ENCODE data around the gene C20orf96.
"Not testable (repeated sequence)": the region's sequence is repeated elsewhere in the genome, so short reads cannot be mapped to it uniquely, and the experiment has no call there.

Gene C20orf96

DNA sequence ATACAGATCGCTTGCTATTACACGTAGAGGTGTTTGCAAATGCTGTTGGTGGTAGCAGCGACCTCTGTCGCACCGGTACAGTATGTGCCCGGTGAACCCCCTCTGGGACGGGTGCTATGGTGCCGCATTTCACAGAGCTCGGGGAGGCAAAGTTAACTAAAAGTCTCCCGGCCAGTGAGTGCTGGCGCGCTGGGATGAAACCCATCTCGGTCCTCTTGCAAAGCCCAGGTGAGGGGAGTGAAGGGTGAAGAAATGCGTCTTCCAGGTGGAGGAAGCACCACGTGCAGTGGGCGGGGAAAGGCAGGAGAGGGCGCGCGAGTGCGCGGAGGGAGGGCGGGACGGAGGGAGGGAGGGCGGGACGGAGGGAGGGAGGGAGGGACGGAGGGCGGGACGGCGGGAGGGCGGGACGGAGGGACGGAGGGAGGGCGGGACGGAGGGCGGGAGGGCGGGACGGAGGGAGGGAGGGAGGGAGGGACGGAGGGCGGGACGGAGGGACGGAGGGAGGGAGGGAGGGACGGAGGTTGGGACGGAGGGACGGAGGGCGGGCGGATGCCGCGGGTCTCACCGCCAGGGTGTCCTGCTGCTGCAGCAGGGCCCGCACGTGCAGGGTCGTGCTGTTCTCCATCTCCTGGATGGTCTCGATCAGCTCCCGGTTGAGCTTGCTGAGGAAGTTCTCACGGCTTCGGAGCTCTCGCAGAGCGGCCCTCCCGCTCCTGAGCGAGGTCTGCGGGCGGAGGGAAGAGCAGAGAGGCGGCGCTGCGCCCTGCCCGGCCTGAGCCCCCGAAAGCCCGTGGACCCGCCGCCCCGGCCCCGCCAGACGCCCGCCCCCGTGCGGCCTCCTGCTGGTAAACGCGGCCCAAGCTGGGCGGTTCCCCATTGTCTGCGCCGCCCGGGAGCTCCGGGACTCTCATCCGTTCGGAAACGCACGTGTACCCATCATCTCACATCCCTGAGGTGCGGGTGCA lies 11.7 kb downstream of the C20orf96 start:
- DNase-seq: no peak

DNA sequence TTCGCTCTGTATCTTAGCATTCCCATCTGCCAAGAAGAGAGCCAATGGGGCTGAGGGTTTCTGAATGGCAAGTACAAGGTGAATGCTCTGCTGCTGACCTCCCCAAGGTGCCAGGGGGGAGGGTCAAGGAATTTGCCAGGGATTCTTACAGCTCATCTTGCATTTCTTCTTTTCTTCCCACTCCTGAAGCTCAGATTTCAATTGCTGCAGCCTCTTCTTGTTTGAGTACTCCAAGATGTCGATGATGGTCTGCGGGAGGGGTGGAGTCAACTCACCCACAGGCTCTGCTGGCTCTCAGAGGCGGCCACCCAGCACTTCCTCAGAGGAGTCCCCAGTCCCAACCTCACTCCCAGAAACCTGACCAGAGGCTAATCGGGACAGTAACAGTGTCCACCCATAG lies 12.4 kb downstream of the C20orf96 start:
- no peak for DNase-seq

DNA sequence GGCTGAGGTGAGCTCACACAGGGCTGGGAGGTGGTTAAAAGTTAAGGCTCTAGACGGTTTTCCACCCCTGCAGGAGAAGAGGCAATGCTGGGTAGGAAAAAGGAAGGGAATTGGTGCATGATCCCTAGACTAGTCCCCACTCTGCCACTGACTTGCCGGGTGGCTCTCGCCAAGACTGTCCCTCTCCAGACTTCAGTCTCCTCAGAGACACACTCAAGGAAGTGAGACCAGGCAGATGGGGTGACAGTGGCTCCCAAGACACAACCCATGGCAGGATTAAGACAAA lies 13.1 kb downstream of the C20orf96 start:
- DNase-seq: no peak

DNA sequence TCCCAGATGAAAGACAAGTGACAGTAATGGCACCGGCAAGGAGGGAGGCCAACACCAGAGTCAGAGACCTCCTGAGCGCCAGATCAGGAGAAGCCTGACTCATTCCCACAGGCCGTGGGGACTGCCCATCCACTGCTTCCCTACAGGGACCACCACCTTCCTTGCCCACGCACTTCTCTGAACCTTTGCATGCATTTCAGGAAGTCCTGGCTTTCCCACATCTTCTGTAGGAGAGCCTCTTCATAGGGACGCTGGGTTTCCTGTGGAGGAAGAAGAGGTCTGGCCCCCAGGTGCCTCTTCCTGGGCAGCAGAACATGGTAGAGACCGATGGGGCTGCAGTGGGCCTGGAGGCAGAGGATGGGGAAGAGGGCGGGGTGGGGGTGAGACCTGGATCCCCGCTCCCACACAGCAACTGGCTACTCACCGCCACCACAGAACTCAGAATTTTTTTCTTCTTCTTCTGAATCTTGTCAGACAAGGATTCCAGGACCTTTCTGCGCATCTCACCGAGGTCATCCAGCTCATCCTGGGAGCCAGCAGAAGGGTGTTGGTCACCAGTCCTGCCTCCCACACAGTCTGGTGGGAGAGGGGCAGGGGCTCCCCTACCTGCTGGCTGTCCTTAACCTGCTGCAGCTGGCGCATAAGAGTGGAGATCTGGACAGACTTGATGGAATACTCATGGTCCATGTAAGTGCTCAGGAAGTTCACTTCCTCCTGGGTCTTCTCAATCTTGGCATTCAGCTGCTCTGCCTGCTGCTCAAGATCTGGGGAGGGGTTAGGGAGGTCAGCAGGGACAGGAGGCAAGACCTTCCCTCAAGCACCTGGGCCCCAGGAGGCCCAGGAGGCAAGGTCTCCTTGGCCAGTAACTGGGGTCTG lies 13.7 kb downstream of the C20orf96 start:
- DNase-seq: no peak

DNA sequence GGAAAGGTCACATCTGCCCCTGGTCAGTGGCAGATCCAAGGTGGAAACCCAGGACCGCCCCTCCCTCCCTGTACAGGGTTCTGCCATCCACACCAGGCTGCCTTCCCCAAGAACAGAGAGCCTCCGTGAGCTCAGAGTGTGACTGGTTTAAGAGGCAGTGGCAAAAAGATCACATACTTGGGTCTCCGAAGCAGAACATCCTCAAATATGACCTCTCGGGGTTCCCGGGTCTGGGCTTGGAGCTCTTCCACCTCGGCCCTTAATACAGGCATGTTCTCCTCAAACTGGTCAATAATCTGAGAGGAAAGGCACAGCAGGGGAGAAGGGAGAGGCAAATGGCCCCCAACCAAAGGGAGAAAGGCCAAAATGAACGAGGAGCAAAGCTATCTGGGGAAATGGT lies 14.8 kb downstream of the C20orf96 start:
- DNase-seq: no peak

DNA sequence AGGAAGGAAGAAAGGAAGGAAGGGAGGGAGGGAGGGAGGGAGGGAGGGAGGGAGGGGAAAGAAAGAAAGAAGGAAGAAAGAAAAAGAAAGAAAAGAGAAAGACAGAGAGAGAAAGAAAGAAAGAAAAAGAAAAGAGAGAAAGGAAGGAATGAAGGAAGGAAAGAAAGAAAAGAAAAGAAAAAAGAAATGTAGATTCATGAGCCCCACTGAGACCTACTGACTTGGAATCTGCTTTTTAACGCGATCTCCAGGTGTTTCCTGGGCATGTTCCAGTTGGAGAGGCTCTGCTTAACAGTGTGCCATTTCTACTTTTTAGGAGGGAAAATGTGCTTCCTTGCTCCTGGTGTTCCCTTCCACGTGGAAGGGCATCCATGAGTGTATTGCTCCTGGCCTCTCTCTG lies 16.7 kb downstream of the C20orf96 start:
- DNase-seq: no peak

DNA sequence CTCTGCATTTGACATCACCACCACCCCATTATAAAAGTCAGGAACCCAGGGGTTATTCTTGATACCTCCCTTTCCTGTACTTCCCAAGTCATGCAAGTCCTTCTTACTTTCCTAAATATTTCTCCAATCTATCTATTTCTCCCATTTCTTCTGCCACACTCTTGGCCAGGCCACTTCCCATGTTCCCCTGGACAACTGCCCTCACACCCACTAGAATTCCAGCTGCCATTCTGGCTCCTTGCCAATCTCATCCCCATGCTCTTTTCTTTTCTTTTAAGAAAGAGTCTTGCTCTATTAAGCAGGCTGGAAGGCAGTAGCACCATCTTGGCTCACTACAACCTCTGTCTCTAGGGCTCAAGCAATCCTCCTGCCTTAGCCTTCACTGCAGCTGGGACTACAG lies 17.8 kb downstream of the C20orf96 start:
- no peak for DNase-seq

DNA sequence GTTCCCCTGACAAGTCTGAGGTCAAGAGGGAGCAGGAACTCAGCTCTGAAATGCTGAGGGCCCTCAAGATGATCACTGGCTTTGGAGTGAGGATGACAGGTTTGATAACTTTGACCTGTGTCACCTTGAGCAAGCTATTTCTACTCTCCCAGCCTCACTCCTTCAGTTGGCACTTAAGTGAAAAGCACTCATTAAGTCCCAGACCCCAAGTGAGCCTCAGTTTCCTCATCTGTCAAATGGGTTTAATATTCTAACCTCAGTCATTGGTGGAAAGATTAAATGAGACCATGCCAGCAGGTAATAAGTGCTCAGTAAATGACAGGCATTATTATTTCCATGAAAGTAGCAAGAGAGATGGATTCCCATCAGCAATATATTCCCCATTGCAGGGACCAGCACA lies 19.0 kb downstream of the C20orf96 start:
- DNase-seq: no peak

DNA sequence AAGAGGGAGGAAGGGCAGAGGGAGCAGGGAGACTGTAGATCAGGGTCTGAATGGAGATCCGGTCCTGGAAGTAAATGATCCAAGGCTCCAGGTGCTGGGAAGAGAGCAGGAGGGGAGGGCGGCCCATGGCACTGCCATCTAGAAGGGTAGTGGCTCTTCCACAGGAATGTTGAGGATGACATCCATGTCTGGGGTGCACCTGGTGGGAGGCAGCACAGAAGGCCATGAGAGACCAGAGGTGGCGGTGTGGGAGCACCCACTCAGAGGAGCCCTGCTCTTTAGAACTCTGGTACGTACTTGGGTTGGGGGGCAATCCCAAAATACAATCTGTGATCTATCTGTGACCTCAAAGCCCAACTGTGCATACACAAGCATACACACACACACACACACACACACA lies 19.5 kb downstream of the C20orf96 start:
- DNase-seq: no peak

DNA sequence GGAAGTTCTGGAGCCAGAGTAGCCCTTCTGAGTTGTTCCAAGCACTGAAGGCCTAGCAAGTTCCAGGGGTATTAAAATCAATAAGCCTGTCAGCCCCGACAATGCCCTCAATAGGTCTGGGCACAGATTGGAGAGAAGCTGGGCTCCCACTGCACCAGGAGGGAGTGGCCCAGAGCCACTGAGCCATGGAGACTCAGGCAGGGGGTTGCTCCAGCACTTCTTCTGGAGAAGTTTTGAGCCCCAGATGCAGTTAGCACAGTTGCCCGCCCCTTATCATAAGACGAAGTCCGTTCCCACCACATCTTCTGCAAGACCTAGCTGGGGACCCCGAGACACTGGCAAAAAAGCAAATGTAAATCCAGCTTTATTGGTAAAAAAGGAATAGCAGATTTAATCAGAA lies 20.0 kb downstream of the C20orf96 start:
- DNase-seq: peak in 1 of 2 donors; percentile 6

DNA sequence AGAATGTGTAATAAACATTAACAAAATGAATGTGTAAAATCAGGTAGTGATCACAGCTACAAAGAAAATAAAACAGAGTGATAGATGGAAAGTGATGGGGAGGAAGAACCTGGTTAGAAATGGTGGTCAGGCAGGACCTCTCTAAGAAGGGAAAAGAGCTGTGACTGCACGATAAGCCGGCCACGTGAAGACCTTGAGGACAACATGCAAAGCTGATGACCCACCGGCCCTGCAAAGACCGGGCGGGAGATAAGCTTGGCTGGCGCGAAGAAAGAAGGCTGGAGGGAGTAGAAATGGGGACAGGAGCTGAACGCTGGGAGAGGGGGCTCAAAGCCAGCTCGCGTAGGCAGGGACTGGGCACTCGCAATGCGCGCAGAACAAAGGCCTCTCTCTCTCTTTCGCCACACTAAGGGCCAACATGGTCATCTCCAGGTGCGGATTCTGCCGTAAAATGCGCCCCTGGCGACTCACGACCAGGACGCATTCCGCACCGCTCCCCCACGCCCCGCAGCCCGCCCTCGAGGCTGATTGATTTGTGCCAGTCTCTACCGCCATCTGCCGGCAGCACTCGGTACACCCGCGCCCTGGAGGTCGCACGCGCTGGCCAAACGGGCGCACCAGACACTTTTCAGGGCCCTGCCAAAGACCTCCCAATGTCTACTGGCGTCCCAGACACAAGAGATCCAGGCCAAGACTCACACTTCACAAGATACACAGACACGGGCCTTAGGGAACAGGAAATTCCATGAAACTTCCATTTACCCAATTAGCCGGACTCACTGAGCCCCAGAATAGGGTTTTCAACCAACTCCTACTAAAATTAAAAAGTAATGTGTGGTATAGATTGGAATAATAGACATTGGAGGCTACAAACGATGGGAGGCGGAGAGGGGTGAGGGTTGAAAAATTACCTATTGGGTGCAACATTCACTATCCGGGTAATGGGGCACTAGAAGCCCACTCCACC lies 23.7 kb downstream of the C20orf96 start:
- peak; percentile 95 for DNase-seq

DNA sequence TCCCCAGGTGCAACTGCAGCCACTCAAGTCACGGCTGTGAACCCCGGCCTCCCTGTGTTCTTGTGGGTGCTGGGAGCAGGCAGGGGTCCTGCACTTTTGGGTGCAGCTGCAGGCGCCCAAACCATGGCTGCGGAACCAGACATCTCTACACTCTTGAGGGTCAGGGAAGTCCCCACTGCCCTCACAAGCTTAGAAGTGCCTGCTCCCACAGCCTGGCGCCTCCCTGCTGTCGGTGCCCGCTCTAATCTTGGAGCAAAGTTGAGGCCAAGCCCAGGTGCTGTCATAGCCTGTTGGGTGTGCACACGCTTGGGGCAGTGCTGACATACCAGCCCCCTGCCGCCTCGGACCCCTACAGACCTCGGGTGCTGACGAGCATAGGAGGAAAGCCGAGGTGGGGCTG lies 26.8 kb downstream of the C20orf96 start:
- no peak for DNase-seq

DNA sequence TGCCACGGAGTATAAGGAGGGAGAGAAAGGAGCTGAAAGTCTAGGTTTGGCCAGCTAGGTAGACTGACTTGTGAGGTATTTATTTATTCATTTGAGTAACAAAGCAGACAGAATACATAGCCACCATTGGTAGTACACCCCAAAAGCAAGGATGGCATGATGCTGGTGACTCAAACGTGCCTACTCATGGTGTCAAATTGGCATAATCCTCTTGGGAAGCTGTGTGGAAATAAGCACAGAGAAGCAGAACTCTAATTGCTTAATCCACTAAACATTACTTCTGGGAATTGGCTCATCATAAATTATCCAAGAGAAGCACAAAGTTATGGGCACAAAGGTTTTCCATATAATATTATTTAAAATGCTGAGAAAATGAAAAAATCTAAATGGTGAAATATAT lies 30.6 kb downstream of the C20orf96 start:
- no peak for DNase-seq

DNA sequence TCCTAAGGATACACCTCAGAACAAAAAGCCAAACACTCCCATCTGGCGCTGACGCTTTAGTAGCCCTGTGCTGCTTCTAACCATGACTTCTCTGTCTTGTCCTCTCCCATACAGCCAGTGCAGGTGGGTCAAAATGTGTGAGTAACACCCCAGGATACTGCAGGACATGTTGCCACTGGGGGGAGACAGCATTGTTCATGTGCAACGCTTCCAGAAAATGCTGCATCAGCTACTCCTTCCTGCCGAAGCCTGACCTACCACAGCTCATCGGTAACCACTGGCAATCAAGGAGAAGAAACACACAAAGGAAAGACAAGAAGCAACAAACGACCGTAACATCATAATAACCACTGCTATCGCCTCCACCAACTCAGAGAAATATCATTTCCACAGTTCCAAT lies 31.6 kb downstream of the C20orf96 start:
- DNase-seq: no peak

DNA sequence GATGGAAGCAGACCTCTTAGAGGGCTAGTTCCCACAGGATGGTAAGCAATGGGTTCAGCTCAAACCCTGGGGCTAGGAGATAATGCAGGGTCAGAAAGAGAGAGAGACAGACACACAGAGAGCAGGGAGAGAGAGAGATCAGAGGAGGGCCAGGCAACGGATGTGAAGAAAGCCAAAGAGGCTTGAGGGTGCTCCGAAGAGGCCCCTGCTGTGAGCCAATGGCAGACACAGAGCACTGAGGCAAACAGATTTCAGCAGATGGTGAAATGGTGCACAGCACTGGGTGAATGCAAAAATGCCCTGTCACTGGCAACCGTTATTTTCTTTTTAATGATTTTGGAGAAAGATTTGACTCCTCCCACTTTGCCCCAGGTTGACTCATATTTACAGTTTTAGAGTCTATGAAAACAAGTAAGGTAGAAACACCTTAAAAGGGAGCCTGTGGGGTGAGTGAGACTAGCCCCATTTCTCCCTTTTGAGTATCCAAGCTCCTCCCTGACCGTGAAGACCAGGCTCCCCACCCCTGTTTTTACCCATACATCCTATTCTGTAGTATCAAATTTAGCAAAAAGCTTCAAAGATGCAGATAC lies 32.2 kb downstream of the C20orf96 start:
- no peak for DNase-seq

DNA sequence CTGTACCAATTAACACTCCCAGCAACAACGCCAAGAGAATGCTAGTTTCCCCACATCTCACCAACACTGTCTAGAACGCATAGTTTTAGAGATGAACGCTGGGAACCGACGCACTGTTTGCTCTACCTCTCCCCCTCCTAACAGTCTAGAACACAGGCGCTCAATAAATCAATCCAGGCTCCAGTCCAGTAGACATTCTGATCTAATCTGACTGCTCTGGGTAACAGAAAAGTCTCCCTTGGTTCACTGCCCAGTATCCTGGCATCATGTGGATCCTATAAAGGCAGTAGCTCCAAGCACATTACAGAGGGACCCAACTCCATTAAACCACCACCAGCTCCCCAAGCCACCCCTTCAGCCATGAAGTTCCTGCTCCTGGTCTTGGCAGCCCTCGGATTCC lies 33.1 kb downstream of the C20orf96 start, which contains the start of gene DEFB132:
Gene DEFB132, plus strand, starts transcription at position 306 of the 400 bp plus-strand sequence. Its CDS starts 55 bp downstream, at position 361.
- DNase-seq: no peak

DNA sequence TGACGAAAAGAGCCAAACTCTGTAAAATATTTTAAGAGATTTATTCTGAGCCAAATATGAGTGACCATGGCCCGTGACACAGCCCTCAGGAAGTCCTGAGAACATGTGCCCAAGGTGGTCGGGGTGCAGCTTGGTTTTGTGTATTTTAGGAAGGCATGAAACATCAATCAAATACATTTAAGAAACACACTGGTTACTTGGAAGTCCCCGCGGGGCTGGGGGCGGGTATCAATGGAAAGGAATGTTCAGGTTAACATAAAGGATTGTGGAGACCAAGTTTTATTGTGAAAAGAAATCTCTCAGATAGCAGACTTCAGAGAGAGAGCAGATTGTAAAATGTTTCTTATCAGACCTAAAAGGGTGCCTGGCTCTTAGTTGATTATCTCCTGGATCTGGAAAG lies 37.1 kb downstream of the C20orf96 start:
- not testable (repeated sequence) for DNase-seq

DNA sequence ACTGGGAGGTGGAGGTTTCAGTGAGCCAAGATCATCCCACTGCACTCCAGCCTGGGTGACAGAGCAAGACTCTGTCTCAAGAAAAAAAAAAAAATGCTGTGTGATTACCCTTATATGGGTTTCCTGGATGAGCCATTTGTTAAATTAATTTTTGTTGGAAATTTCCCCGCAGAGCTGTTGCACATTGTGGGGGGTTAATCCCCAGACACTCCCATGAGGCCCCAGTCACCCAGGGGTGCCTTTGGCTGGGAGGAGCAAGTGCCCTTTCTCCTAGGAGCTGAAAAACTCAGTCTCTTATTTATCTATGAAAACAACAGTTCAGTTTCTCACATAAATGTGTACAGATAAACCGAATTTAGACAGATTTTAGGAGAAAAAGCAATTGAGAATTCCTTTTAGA lies 37.7 kb downstream of the C20orf96 start:
- DNase-seq: no peak

DNA sequence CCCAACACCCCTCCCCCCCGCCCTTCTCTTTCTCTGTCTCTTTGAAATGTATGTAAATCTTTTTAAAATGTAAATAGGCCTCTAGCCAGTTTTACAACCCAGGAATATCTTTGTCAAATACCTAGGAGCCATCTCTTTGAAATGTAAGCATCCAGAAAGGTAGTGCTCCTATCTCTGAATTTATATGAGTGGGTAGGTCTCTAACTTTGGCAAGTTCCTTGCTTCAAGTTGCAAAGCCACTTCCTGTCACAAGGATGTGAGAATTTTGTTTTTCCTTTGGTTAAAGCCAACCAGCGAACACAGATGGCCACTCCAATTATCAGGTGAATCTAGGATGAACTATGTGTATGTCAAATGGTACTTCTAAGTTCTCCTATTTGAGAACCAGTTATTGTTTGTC lies 39.2 kb downstream of the C20orf96 start:
- DNase-seq: no peak

DNA sequence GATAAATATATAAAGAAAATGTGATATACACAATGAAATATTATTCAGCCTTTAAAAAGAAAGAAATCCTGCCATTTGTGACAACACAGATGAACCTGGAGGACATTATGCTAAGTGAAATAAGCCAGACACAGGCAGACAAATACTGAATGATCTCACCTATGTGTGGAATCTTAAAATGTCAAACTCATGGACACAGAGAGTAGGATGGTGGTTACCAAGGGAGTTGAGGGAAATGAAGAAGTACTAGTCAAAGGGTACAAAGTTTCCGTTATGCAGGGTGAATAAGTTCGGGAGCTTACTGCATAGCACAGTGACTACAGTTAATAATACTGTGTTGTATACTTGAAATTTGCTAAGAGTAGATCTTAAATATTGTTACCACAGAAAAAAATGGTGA lies 47.6 kb downstream of the C20orf96 start:
- no peak for DNase-seq

DNA sequence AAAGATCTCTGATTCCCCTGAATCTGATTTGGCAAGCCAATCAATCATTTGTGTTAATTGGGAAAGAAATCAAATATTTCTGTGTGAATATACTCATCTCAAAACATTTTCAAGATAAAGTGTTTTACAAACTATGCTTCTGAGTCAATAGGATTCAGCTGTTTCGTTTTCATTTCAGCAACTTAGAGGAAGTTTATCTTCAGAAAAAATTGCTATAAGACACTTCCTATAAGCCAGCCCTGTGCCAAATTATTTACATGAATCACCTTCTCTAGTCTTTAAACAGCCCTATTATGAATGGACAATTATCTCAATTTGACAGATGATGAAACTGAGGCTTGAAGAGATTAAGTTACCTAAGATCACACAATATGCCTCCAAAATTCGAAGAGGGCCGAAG lies 52.6 kb downstream of the C20orf96 start:
- no peak for DNase-seq

DNA sequence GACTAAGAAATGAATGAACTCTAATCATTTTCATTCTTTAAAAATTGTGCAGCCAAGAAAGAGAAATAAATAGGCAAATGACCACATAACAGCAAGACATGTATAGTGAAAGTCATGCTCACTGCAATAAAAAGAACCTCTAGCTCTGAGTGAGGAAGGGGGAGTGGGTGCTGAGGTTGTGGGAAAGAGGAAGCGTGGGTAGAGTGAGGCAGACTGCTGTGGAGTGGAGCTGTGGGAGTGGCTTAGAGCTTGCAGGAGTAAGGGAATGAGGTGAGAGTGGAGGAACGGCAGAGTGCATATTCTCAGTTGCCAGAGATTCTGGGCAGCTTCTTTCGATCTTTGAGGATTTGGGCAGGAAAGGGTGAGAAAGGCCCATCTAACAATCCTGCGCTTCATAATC lies 53.1 kb downstream of the C20orf96 start:
- peak; percentile 27 to 38 for DNase-seq
